Adrenal gland (tissue), 5 donors: Measurements from ENCODE around the gene NENF.

ENCODE experiments used
- POLR2A ChIP-seq, 2 donors: fragments of 450-650 bp; IDR thresholded peaks; one replicate each; pipeline ENCODE4 v1.6.1; 2017; ENCODE audit warnings: antibody characterized with exemption in 2 of 2, mild to moderate bottlenecking in 2 of 2, moderate library complexity in 1 of 2
- TF ChIP-seq, protein P1 (sequence below), 6 experiments: fragments of 450-650 bp in 4 of 6; fragments of 200-600 bp in 2 of 6; sonication (generic) in 1 of 6; IDR thresholded peaks; 1 replicate in 5 of 6; 2 replicates in 1 of 6; pipeline versions ENCODE4 v1.5.1 to v1.8.0; 2016 to 2021; ENCODE audit warnings: antibody characterized with exemption in 6 of 6, mild to moderate bottlenecking in 2 of 6, moderate library complexity in 1 of 6
- donor health status: DM: no; HTN: no; CAD: no.

DNA sequence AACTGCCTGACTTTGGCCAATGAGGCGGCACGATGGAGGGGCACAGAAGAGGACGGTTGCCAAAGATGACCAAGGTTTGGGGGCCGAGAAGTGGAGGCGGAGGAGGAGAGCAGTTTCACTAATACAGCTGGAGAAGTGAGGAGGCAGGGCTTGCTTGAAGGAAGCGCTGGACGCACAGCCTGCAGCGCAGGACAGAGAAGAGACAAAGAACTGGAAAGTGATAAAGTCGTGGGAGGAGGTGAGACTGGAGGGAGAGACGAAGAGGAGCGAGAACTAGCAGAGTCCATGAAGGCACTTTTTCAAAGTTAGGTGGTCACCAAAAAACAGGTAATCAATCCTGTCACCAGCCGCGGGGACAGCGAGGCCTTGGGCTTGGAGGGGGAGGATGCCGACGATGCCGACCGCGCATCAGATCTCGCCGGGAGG, 18.8 kb upstream of the NENF start:
- TF ChIP-seq, protein P1, sequence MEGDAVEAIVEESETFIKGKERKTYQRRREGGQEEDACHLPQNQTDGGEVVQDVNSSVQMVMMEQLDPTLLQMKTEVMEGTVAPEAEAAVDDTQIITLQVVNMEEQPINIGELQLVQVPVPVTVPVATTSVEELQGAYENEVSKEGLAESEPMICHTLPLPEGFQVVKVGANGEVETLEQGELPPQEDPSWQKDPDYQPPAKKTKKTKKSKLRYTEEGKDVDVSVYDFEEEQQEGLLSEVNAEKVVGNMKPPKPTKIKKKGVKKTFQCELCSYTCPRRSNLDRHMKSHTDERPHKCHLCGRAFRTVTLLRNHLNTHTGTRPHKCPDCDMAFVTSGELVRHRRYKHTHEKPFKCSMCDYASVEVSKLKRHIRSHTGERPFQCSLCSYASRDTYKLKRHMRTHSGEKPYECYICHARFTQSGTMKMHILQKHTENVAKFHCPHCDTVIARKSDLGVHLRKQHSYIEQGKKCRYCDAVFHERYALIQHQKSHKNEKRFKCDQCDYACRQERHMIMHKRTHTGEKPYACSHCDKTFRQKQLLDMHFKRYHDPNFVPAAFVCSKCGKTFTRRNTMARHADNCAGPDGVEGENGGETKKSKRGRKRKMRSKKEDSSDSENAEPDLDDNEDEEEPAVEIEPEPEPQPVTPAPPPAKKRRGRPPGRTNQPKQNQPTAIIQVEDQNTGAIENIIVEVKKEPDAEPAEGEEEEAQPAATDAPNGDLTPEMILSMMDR (IDR thresholded peaks at IDR 0.05) = no peak
- TF ChIP-seq POLR2A (IDR thresholded peaks at IDR 0.05) = no peak
